COLO829 (cell line): ENCODE data around the gene SF1.

Experiments used
- DNase-seq: peaks from one replicate; pipeline ENCODE4 v3.0.0; 2012; ENCODE audit warnings: low spot score

The SF1 gene

DNA sequence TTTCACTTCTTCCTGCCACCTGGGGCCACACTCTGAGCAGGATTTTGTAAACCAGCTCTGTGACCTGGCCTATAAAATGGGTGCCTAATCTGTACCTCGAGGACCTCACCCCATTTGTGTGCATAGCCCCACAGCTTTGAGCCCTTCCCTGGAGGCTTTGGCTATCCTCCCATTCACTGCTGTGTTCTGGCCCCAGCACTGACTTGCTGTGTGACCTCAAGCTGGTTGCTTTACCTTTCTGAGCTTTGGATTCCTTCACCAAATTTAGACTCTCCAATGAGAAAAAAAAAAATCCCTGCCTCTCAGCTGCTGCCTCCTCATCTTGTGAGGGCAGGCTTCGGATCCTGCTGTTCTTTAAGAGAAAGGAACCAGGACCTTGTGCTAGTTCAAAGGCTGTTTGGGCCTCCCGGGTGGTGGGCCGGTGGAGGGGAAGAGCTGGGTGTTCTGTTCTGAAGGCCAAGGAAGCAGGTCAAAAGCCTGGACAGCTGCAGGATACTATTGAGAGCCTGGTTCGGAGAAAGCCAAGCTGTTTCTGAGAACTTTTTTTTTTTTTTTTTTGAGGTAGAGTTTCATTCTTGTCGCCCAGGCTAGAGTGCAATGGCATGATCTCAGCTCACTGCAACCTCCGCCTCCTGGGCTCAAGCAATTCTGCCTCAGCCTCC, 17.5 kb downstream of the SF1 start:
- no peak for DNase-seq

DNA sequence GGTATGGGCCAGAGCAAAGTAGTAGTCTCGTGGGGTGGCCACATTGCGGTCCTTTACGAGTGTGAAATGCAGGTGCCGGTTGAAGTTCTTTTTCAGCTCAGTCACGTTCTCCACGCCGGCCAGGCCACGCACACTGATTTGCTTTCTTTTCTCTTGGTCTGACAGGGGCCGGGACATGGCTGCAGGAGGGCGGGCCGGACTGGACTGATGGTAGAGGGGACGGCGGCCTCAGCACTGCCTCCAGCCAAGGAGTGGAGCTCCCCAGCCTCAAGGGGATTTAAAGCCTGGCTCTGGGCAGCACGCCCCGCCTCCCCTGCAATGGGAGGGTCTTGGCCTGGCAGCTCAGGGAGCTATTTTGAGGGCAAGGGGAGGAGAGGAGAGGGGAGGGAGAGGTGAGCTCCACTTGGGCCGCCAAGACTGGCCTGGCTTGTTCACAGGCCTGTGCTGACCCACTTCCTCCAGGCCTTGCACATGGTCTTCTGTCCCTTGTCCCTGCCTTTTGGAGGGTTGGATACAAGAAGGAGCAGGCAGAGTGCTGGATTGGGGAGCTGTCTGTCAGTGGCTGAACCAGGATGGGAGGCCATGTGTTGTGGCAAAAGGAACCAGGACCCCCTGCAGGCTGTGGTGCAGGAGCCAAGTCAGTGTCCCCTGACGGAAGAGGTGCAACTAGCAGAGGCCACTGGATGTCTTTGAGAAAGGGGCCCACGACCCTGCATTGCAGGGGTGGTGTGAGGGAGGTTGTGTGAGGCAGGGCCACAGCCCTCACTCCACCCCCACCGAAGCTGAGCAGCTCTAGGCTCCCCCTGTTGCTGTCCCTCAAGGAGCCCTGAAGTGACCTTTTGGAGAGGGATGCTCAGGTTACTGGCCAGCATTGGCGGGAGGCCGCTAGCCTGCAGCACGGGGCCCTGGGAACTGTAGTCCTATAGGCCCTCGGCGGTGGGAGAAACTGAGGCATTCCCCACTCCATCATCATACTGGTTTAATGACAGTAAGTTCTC, 18.3 kb downstream of the SF1 start, which contains the start of gene PYGM:
Gene PYGM, minus strand, starts transcription at position 253 of the 998 bp plus-strand sequence. Its CDS starts 76 bp downstream, at position 177.
- no peak for DNase-seq

DNA sequence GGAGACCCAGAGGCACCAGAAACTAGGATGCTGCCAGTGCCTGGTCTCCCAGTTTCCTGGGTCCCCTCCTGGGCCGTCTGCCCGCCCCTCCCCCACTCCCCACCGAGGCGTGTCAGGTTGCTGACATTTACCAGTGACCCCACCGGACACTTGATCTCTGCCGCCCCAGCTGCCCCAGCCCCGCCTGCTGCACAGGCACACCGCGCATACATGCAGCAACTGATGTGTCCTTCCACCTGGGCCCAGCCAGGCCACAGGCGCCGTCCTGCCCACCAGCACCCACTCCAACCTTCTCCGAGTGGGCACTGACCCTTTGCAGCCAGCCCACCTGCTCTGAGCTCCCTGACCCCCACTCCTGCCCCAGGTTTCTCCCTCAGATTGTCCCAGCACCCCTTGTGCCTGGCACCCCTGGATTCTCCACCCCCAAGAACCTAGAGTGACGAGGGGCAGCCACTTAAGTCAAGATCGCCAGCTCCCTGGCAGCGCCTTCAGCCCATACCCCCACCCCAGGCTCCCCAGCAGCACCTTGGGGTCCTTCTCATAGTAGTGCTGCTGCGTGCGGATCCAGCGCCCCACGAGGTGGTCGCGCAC, 19.1 kb downstream of the SF1 start:
- DNase-seq: no peak

DNA sequence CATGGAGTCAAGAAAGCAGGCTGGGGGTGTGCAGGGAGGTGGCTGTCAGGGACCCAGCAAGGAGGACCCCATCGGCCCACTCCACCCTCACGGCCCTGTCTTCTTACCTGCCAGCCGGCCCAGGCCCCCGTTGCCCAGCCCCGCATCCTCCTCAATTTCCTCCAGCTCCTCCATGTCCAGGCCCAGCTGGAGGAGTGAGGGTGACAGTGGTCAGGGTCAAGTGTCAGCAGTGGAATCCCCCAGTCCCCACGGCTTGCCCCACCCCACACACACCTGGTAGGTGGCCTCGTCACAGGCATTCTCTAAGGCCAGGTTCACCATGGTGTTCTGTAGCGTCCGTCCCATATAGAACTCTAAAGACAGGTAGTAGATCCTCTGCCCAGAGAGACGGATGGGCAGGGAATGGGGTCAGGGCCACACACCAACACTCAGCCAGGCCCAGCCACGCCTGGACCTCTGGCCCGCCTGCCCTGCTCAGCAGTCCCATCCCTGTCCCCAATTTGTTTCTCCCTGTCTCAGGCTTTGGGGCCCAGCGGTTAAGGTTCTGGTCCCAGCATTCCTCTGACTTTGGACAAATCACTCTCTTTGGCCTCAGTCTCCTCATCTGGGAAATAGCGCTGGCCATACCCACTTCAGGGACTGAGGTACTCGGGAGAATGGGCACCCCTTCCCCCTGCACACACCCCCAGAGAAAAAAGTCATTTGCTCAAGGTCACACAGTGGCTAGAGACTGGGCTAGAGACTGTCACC, 19.8 kb downstream of the SF1 start:
- DNase-seq: no peak

DNA sequence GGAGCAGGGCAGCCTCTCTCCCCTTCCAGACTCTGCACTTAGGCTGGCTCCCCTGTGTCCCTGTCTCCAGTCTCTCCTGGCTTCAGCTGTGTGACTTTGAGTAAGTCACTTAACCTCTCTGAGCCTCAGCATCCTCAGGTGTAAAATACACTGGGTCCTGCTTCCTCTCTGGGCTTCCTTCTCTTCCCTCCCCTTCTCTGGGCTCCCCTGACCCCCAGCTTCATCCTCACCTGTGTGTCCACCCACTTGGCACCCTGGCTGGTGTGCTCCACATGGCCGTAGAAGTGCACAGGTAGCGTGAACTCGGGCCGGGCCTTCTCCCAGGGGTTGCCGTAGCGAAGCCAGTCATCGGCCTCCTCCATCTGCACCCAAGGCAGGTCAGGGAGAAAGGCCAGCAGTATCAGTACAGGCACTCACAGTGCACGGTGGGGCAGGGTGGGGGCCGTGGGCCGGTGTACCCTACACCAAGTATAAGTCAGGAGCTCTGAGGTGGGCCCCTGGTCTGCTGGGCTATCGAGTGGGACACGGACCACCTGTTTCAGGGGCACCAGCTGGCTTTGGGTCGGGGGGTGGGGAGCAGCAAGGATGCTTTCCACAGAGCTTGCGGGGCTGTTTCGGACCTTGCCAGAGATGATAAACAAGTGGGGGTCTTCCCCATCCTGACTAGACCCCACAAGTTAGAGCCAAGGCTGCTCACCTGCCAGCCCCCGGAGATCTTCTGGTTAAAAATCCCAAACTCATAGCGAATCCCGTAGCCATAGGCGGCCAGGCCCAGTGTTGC, 20.6 kb downstream of the SF1 start:
- DNase-seq: no peak

DNA sequence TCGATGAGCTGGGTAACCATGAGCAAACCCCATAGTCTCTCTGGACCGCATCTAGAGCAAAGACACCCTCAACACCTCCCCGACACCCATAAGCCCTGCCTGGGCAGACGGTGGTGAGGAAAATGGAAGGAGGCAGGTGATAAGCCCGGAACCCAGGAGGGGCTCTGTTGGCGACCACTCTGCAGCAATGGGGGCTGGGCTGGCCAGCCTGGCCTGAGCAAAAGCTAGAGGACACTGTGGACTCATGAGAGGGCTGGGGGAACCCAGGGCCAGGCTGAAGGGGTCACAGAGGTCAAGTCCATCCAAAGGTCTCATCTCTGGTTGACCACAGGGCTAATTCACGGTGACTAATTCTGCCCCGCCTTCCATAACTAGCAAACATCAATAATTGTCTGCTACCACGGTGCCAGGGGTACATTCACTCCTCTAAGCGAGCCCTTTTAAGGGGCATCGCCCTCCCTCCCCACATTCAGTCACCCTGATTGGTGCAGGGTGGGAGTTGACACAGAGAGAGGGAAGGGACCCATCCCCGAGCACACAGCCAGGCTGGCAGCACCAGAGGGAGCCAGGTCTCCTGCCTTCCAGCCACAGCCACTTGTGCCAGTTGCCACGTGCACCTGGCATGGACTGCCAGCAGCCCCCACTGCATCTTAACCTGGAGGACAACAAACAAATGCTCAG, 22.5 kb downstream of the SF1 start:
- DNase-seq: no peak

DNA sequence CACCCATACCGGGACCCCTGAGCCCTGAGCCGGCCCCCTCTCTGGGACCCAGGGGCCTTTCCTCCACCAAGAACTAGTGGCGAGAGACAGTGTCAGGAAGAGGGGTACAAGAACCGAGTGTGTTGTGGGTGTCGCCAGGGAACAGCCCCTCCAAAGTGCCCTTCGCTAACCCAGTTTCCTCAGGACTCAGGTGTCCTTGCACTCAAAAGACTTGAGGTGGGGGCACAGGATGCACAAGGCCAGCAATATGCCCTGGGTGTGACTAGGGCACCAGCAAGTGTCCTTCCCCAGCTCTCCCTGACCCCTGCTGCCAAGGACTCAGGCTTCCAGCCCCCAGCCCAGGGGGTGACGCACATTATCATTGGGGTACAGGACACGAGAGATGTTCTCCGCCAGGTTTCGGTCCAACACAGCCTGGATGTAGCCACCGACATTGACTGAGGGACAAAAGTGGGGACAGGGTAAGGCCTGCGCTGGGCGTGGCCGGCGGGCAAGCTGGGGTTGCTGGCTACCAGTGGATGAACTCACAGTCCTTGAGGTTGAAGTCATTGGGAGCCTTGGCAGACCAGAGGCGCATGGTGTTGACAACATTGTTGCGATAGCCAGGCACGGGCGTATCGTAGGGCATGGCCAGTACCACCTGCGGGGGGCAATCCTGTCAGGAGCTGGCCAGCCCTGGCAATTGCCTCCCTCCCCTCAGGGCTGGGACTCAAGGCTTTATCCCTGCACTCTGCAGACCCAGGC, 23.3 kb downstream of the SF1 start:
- no peak for DNase-seq

DNA sequence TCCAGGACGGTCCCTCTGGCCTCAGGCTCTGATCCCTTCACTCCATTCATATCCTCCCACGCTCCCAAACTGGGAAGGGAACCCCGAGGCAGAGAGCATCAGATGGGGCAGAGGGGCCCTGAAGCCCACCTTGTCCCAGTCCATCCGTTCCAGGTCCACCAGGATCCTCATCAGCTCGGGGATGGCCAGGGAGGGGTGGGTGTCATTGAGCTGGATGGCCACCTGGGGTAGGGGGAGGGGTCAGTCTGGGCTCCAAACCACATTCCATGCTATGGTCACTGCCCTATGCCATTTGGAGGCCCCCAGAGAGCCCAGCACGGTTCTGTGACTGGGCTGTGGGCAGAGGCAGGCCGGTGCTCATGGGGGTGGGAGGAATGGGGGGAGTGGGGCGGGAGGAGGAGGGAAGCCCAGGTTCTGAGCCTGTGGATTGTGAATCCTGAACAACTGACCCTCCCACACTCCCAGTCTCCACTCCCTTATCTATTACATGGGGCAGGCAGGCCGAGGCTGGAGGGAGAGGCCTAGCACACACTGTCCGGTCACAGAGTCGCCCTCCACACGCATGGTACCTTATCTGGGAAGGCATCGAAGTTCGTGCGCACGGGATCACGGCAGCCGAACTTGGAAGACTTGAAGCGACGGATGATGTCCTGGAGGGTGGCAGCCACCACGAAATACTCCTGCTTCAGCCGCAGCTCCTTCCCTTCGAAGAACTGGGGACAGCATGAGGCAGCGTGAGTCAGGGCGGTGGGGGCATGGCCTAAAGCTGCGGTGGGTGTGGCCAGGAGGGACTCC, 24.0 kb downstream of the SF1 start:
- DNase-seq: no peak

DNA sequence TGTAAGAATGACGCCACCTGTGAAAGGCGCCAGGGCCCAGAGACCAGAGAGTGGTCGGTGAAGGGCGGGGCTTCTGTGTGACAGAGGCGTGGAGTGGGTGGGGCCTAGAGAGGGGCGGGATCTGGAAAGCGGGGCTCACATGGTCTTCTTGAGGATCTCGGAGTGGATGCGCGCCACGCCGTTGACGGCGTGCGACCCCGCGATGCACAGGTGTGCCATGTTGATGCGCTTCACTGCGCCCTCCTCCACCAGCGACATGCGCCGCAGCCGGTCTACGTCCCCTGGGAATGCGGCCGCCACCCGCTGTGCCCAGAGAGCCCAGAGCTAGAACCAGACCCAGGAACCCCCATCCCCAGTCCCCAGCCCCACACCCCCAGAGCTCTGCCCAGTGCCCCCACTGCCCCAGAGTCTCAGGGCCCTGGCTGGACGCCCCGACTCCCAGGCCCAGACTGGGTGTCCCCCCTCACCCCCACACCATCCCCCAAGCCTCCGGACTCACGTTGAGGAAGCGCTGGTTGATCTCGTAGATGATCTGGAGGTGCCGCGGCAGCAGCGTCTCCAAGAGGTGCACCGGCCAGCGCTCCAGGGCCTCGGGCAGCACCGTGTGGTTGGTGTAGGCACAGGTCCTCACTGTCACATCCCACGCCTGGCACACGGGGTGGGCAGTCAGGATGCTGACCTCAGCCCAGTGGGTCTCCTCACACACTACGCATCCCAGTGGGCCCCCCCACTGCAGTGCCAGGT, 24.8 kb downstream of the SF1 start:
- no peak for DNase-seq

DNA sequence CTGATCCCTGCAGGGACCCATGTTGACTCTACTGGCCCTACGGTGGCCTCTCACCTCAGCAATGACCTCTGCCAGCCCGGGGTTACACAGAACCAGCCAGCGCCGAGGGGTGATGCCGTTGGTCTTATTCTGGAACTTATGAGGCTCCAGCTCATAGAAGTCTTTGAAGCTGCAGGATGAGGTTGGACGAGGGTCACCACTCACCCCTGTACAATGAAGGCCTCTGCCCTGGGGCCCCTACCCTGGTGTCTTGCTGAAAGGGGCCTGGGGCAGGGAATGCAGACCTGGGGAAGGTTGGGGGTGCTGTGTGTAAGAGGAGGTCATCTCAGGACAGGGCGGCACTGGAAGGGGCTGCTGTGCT, 25.3 kb downstream of the SF1 start:
- DNase-seq: no peak

DNA sequence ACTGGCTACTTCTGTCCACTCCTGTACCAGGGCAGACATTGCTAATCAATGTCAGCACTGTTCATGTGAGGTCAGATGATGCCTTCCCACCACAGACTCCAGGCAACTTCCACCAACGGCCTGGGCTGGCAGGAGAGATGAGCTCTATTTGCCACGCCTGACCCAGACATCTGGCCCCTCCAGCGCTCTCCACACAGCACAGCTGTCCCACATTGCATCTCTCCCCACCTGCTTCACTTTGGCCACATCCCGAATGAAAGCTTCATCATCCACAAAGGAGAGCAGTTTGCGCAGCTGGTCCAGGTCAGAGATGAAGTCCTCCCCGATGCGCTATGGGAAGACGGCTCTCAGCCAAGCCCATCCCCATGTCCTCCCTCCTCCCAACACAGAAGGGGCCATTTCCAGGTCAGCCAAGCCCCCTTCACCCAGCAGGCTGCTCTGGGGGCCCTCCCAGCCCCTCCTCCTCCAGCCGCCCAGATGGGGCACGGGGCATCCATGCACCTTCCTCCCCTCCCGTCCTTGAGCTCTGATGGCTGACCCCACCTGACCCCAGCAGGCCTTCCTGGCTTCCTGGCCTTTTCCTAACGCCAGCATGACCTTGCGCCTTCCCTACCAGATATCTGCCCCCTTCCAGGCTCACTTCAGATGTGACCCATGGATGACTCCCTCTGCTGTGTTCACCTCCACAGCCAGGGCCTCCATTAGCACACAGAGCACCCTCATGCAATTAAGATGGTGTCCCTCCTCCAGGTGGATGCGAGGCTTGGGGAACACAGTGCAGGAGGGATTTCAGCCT, 26.0 kb downstream of the SF1 start:
- no peak for DNase-seq

DNA sequence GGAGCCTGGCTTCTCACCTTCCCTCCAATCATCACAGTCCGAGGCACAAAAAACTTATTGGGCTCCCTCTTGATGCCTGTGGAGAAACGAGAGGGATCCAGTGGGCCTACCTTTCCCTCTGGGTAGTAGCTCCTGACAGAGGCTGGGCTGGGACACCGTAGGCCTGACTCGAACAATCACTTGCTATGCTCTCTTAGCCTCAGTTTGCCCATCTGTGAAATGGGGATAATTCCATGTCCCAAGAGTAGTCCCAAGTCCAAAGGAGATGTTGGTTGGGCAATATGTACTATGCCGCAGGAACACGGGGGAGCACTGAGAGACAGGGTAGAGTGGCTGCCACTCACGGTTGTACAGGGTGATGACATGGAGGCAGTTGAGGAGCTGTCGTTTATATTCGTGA, 26.8 kb downstream of the SF1 start:
- no peak for DNase-seq

DNA sequence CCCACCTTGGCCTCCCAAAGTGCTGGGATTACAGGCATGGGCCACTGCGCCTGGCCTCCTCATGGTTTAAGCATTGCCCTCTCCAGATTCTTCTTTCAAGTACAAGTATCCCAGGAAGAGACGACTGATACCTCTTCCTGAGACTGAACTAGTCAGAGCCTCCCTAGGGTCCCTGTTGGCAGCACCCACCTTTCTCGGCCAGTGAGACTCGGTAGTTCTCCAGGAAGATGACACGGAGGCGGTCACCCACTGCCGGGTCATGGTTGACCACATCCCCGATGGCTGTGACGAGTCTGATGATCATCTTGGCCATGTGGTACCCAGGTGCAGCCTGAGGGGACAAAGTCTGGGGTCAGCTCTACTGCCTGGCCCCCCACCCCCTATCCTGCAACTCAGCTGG, 27.2 kb downstream of the SF1 start:
- no peak for DNase-seq

DNA sequence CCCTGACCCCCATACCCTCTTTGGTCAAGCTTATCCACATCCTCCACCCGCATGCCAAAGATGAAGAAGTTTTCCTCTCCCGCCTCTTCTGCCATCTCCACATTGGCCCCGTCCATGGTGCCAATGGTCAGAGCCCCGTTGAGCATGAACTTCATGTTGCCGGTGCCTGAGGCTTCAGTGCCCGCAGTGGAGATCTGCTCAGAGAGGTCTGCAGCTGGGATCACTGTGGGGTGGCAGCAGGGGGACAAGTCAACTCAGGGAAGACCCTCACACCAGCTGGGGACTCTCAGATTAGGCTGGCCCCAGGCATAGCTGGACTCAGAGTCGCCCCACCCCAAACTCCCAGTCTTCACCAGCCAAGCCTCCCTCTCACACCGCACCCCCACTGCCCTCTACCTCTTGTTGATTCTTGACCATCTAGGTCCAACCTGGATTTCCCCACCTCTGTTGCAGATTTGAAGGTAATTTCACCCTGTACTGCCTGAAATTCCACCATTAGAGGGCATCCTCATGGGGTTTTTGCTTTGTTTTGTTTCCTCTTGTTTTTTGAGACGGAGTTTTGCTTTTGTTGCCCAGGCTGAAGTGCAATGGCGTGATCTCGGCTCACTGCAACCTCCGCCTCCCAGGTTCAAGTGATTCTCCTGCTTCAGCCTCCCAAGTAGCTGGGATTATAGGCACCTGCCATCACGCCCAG, 27.8 kb downstream of the SF1 start:
- no peak for DNase-seq

DNA sequence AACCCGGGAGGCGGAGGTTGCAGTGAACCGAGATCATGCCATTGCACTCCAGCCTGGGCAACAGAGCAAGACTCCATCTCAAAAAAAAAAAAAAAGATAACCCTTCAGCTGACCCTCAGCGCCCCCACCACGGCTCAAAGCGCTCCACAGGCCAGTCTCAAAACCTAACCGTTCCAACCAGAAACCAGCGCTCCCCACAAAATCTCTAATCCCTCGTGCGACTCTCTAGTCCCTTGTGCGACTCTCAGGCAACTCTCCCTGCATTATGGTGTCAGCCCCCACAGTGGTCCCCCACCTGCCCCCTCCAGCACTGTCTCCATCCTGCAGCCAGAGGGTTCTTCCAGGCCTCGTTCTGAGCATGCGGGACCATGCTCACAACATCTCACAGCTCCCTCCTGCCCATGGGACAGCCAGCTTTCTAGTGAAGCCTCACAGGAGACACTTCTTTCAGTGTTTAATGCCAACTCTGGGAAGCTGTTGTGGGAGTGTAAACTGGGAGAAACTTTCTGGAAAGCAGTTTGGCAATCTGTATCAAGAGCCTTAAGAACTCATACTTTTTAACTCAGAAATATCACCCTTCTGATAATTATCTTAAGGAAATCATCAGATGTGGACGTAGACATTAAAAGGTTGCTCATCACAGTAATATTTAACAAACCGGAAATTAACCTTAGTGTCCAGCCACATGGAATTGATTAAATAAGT, 30.2 kb downstream of the SF1 start:
- DNase-seq: no peak

DNA sequence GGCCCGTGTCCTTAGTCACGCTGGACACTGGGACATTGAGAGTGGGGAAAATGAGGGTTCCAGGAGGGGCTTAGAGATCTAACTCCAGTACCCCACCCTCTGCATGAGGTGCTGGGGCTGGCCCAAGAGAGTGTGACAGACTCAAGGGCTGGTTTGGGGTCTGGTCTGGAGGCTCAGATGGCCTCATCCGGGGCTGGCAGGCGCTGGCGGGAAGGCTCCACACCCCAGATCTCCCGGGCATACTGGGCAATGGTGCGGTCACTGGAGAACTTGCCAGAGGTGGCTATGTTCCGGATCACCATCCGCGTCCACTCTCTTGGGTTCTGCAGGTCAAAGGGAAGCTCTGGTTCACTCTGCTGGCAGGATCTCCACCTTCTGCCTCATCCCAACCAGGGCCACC, 31.9 kb downstream of the SF1 start:
- DNase-seq: no peak
